Measurements from ENCODE around the gene COQ8B.
A peak's percentile ranks its signal among the peaks of the same experiment; 100 is the strongest.

GRCh38 chr19:40743926-40744325 lies 27.2 kb upstream of the COQ8B start:
- TF ChIP-seq, protein P1, sequence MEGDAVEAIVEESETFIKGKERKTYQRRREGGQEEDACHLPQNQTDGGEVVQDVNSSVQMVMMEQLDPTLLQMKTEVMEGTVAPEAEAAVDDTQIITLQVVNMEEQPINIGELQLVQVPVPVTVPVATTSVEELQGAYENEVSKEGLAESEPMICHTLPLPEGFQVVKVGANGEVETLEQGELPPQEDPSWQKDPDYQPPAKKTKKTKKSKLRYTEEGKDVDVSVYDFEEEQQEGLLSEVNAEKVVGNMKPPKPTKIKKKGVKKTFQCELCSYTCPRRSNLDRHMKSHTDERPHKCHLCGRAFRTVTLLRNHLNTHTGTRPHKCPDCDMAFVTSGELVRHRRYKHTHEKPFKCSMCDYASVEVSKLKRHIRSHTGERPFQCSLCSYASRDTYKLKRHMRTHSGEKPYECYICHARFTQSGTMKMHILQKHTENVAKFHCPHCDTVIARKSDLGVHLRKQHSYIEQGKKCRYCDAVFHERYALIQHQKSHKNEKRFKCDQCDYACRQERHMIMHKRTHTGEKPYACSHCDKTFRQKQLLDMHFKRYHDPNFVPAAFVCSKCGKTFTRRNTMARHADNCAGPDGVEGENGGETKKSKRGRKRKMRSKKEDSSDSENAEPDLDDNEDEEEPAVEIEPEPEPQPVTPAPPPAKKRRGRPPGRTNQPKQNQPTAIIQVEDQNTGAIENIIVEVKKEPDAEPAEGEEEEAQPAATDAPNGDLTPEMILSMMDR (IDR thresholded peaks at IDR 0.05 in 8 of 11, conservative IDR thresholded peaks at IDR 0.05 in 3 of 11): no peak
- peak in 1 of 3 donors; percentile 60 for TF ChIP-seq POLR2AphosphoS5 (IDR thresholded peaks at IDR 0.05)
- no peak for TF ChIP-seq POLR2A (IDR thresholded peaks at IDR 0.05)
